Gastroesophageal sphincter (tissue), 4 donors: ENCODE measurements around the gene TK1. TPM values are rescaled to one million over a fixed set of nuclear protein-coding genes. Genes with fewer than 3 reads are reported as not detected.
A peak's percentile ranks its signal among the peaks of the same experiment; 100 is the strongest.

Source experiments
- ATAC-seq: fragments of 150-250 bp; one replicate; pipeline ENCODE4 v1.9.1; 2016; ENCODE audit warnings: mild to moderate bottlenecking, moderate library complexity
- H3K27ac ChIP-seq, 4 donors: fragments of 200-600 bp; sonication (generic) in 3 of 4; 1 replicate in 3 of 4; 2 replicates in 1 of 4; pipeline ENCODE4 v1.5.1; 2016 to 2019
- H3K27me3 ChIP-seq: fragments of 200-600 bp; sonication (generic); one replicate; pipeline ENCODE4 v1.5.1; 2019
- H3K36me3 ChIP-seq, 2 donors: fragments of 200-600 bp; sonication (generic); one replicate each; pipeline ENCODE4 v1.5.1; 2019; ENCODE audit warnings: control low read depth in 1 of 2
- H3K4me1 ChIP-seq, 3 donors: fragments of 200-600 bp; sonication (generic); 1 replicate in 2 of 3; 2 replicates in 1 of 3; pipeline ENCODE4 v1.5.1; 2016 to 2019; ENCODE audit warnings: control low read depth in 2 of 3
- H3K4me3 ChIP-seq, 2 donors: fragments of 200-600 bp; sonication (generic); one replicate each; pipeline ENCODE4 v1.5.1; 2019; ENCODE audit warnings: mild to moderate bottlenecking in 1 of 2, moderate library complexity in 1 of 2
- H3K9me3 ChIP-seq, 3 donors: fragments of 200-600 bp; sonication (generic); one replicate each; pipeline ENCODE4 v1.5.1; 2017 to 2019; ENCODE audit warnings: control low read depth in 2 of 3
- CTCF ChIP-seq, 4 experiments: fragments of 200-600 bp in 2 of 4; fragments of 450-650 bp in 2 of 4; sonication (generic) in 1 of 4; IDR thresholded peaks; one replicate each; pipeline ENCODE4 v1.5.1; 2017 to 2019; ENCODE audit warnings: antibody characterized with exemption in 4 of 4, mild to moderate bottlenecking in 2 of 4, moderate library complexity in 2 of 4
- EP300 ChIP-seq: sonication (generic); formaldehyde crosslinking; IDR thresholded peaks from one replicate; pipeline ENCODE4 v1.6.1; 2017; ENCODE audit warnings: antibody characterized with exemption, mild to moderate bottlenecking
- POLR2A ChIP-seq, 2 donors: fragments of 450-650 bp; IDR thresholded peaks; one replicate each; pipeline ENCODE4 v1.6.1; 2017; ENCODE audit warnings: antibody characterized with exemption in 2 of 2, mild to moderate bottlenecking in 2 of 2, moderate library complexity in 1 of 2
- POLR2AphosphoS5 ChIP-seq: sonication (generic); formaldehyde crosslinking; IDR thresholded peaks from one replicate; pipeline ENCODE4 v1.6.1; 2017; ENCODE audit warnings: antibody characterized with exemption
- WGBS, 2 donors: methylation state at CpG; one replicate each; pipeline ENCODE4 v1.1.5; 2018; ENCODE audit warnings: low coverage in 1 of 2; 5-methylcytosine and 5-hydroxymethylcytosine counted together
- total RNA-seq, 4 donors: library from RNA; depleted of rRNA; stranded (reverse); fragments of >200 nt; gene quantifications; one replicate each; pipeline ENCODE4 v1.1.0, GENCODE V29; 2016

TK1 gene
- total RNA-seq, 4 donors from 2014 or later, result 3.4 to 24.8 (median 12.1) TPM

DNA sequence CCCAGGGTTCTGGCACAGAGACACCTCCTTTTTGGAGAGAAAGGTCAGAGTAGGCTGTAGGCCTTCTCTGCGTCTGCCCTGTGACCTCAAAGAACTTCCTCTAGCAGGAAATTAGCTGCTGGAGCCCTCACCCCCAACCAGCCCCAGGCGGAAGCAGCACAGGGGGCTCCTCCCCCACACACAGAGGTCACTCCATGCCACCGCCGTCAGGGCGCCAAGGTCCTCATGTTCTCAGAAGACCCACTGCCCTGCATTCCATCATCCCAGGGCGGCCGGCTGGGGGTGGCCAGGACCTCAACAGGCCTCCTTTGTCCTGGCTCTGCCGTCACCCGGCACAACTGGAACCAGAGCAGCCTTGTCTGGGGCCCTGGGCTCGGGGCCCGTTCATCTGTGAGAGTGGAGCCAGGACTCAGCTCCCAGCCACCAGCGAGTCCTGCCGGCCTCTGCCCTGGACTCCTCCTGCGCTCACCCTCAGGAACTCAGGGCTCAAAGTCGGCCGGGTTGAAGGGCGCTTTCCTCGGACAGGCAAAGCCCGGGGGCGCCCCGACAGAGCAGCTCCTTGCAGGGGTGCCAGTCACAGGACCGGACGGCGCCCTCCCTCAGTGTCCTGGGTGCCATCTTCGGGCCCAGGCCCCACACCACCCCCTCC, 59.5 kb downstream of the TK1 start:
- Histone ChIP-seq H3K27me3 (peaks cover 57% of the 10 kb centered on the region), H3K4me3 (peak overlapping the region; percentile 42 to 71), H3K9me3 (no peaks in the 10 kb centered on the region), H3K4me1 (peaks cover 0 to 84% (median 33%) of the 10 kb centered on the region in 3 donors), H3K36me3 (peaks cover 0 to 36% of the 10 kb centered on the region in 2 donors), H3K27ac (peak overlapping the region; percentile 21 to 81 (median 79))
- ATAC-seq, result peak; percentile 45
- no CpG with 5 or more reads among the region's 25 CpGs for WGBS, 2 donors
- TF ChIP-seq POLR2A (IDR thresholded peaks at IDR 0.05), result peak; percentile 25 to 33
- peak; percentile 48 for TF ChIP-seq POLR2AphosphoS5
- TF ChIP-seq CTCF (IDR thresholded peaks at IDR 0.05), result no peak
- TF ChIP-seq EP300, result no peak

GRCh38 chr17:78126895-78127238, 60.0 kb downstream of the TK1 start:
- no peak for ATAC-seq
- WGBS, 2 donors, result 31% methylated on average over 2 of the region's 6 CpGs; no CpG with 5 or more reads in 1 of the 2 donors
- TF ChIP-seq POLR2AphosphoS5 (no peak), POLR2A (IDR thresholded peaks at IDR 0.05) (no peak), EP300 (no peak), CTCF (IDR thresholded peaks at IDR 0.05) (no peak)
- Histone ChIP-seq H3K36me3 (peaks cover 0 to 41% of the 10 kb centered on the region in 2 donors), H3K9me3 (no peaks in the 10 kb centered on the region), H3K27me3 (peaks cover 52% of the 10 kb centered on the region), H3K27ac (peak overlapping the region in 3 of 4 donors; percentile 77 to 81 (median 81)), H3K4me3 (peak overlapping the region in 1 of 2 donors; percentile 71), H3K4me1 (peaks cover 0 to 79% (median 28%) of the 10 kb centered on the region in 3 donors)

- TF ChIP-seq EP300, result no peak
- TF ChIP-seq POLR2AphosphoS5, result no peak
- no peak for TF ChIP-seq CTCF (IDR thresholded peaks at IDR 0.05)
- no peak for TF ChIP-seq POLR2A (IDR thresholded peaks at IDR 0.05)
- H3K27ac ChIP-seq, result peak overlapping the region in 3 of 4 donors; percentile 77 to 81 (median 81)
Measured at GRCh38 chr17:78125976-78126894, 60.6 kb downstream of the TK1 start.

GRCh38 chr17:78125138-78125913, 61.5 kb downstream of the TK1 start:
- TF ChIP-seq EP300 (no peak), POLR2A (IDR thresholded peaks at IDR 0.05) (no peak), CTCF (IDR thresholded peaks at IDR 0.05) (no peak), POLR2AphosphoS5 (no peak)
- no peak for ATAC-seq
- Histone ChIP-seq H3K9me3 (no peaks in the 10 kb centered on the region), H3K4me3 (no peak overlapping the region), H3K36me3 (peaks cover 0 to 56% of the 10 kb centered on the region in 2 donors), H3K27ac (peak overlapping the region in 3 of 4 donors; percentile 77 to 81 (median 81)), H3K4me1 (peaks cover 0 to 65% (median 21%) of the 10 kb centered on the region in 3 donors), H3K27me3 (peaks cover 36% of the 10 kb centered on the region)
- 83% methylated on average over 1 of the region's 39 CpGs; no CpG with 5 or more reads in 1 of the 2 donors for WGBS, 2 donors

More at GRCh38 chr17:78125976-78126894, 60.6 kb downstream of the TK1 start:
- peaks cover 0 to 47% of the 10 kb centered on the region in 2 donors for H3K36me3 ChIP-seq
- no peak overlapping the region for H3K4me3 ChIP-seq
- ATAC-seq, result no peak
- no peaks in the 10 kb centered on the region for H3K9me3 ChIP-seq
- 80% methylated on average over 1 of the region's 25 CpGs; no CpG with 5 or more reads in 1 of the 2 donors for WGBS, 2 donors
- peaks cover 45% of the 10 kb centered on the region for H3K27me3 ChIP-seq
- H3K4me1 ChIP-seq, result peaks cover 0 to 73% (median 22%) of the 10 kb centered on the region in 3 donors
